MV-4-11 (cell line): ENCODE measurements around the gene DCHS1.

ENCODE experiments used
- DNase-seq: peaks from one replicate; lab custom pipeline; 2025; lab: John Stamatoyannopoulos, UW

DCHS1 gene

DNA sequence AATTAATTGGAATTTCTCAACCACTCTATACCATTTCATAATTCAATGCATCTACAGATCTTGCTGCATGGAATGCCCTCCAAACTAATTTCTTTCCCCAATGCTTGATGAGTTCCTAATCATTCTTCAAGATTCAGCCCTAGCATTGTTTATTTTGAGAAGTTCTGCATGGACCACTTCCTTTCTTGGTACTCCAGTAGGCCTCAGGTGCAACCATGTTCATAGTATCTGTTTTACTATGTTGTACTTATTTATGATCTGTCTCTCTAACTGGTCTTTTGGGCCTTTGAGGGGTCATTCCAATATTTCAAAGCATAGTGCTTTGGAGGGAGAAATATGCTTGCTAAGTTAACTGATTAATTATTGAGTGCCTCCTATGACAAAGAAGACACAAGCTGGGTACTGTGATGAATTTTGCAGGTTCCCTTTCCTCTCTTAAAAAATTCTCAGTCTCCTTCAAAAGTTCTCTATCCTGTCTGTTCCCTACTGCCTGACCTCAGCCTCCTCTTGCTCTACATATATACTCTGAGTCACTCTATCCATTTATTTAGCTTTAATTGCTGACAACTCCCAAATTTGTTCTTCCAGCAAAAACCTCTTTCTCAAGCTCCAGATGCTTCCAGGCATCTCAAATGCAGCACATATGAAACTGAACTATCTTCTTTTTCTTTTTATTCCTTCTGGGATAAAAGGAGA, 18.1 kb upstream of the DCHS1 start:
- no peak for DNase-seq

DNA sequence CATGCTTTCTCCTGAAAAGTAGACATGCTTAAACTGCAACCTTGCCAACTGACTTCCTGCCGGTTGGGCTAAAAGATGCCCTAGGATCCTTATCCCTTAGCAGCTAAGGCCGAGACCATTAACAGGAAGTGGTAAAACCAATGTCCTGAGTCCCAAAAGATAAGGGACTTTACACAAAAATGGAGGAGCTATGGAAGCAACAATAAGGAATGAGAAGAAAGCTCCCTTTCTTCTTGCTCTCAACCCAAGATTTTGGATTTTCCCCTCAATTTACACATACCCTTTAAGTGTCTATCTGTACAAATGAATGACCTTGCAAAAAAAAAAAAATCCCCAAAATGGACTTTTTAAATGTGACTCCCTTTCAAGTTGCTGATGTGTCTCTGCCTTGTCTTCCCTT, 16.4 kb upstream of the DCHS1 start:
- no peak for DNase-seq

DNA sequence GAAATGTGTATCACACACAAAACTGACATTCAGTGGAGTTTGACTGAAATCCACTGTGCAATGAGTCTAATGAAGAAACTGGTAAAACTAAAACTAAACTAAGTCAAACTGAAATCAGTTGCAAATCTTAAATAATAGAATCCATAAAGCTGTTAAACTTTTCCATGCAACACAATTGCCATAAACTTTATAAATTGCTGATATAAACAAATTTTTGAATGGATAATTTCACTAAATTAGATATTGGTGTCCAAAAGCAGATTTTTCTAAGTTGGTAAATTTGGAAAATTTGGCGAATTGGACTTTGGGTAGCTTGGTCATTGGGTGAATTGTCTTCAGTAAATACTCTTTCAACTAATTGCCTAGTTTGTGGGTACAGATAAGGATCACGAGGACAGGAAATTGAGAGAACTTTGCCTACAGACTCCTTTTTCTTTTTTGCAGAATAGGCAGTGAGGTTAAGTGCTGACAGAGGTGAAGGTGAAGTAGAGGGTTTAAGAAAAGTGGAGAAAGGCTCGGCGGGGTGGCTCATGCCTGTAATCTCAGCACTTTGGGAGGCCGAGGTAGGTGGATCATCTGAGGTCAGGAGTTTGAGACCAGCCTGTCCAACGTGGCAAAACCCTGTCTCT, 14.7 kb upstream of the DCHS1 start:
- DNase-seq: no peak

DNA sequence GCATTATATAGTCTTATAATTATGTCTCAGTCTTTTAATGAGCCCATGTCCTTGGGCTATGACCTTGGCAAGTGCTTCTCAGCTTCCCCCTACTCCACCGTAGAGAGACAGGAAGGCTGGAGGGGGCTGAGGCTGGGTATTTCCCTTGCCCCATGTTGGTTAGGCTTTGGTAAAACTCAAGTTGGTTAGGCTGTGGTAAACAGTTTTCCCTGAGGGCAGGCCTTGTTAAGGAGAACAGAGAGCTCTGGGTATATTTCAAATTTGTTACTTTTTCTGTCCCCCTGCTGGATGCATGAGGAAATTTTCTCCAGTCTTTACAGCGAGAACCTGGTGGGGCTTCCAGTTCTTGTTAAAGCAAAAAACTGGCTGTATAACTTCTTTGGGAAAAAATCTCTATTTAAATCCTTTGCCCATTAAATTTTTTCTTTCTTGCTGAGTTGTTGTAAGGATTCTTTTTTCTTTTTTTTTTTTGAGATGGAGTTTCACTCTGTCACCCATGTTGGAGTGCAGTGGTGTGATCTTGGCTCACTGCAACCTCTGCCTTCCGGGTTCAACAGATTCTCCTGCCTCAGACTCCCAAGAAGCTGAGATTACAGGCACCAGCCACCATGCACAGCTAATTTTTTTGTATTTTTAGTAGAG, 12.2 kb upstream of the DCHS1 start:
- DNase-seq: peak; percentile 66

DNA sequence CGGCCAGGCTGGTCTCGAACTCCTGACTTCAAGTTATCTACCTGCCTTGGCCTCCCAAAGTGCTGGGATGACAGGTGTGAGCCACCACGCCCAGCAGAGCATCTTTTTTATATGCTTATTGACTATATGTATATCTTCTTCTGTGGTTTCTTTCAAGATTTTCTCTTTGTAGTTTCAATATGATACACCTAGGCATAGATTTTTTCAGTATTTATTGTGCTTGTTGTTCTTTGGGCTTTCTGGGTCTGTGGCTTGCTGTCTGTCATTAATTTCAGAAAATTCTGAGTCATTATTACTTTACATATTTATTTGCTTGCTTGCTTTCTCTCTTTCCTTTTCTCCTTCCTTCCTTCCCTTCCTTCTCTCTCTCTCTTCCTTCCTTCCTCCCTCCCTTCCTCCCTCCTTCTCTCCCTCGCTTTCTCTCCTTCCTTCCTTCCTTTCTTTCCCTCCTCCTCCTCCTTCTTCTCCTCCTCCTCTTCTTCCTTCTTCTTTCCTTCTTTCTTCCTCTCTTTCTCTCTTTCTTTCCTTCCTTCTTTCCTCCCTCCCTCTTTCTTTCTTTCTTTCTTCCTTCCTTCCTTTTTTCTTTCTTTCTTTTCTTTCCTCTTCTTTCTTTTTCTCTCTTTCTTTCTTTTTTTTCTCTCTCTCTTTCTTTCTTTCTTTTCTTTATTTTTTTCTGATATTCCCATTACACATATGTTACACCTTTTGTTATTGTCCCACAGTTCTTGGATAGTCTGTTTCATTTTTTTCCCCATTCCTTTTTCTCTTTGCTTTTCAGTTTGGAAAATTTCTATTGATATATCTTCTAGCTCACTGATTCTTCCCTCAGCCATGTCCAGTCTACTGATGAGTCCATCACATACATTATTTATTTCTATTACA, 10.9 kb upstream of the DCHS1 start:
- DNase-seq: no peak

DNA sequence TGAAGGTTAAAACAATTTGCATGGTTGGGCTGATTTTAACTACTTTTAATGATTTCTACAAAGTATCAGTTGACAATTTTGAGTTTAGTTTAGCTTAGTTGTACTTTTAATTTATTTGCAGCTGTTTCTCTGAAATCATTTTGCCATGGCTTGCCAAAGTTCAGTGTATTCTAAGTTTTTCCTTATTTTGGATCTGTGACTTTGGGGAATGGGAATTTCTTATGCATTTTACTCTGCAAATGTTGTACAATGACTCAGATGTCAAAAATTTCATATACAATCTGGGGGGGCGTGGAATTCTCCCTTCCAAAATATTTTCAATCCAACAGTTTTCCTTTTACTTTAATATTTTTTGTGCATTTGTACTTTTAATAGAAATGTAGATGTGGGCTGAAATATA, 8.9 kb upstream of the DCHS1 start:
- DNase-seq: no peak

DNA sequence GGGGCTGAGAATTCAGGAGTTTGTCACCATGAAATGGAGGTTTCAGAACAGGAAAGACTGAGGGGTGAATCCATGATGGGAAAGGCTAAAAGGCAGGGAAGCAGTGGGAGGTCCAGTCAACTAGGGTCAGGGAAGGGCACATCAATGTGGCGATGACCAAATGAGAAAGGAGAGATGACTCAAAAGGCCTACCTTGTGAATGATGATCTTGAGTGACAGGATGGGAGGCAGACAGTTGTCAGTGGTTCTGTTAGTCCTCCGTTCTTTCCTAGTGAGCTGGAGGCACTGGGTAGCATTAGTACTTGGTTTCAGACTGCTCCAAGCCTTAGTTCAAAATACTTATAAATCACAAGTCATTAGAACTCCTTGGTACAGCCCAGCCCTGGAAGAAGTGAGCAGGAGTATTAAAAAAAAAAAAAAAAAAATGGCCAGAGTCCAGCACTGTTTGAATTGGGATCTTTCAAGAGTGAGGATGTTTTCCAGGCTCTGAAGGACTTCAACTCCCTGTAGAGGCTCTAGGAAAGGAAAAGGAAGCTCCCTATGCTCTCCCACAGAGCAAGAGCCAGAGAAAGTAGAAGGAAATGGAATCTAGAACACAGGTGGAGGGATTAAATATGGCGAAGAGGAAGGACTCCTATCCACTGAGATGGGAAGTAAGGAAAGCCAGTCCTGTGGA, 8.3 kb upstream of the DCHS1 start:
- no peak for DNase-seq

DNA sequence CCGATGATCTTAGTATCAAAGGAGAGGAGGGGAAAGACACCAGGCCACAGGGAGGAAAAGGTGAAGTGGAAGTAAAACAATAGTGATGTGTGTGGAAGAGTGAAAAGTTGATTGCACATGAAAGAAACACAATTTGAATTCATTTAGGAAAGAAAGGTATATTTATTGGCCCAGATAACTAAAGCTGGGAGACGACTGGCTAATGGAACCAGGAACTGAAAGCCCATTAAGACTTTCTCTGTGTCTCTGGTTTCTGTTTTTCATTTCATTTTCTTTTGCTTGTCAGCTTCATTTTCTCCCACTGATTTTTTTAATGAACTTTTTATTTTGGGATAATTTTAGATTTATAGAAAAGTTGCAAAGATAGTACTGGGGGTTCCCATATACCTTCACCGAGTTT, 5.1 kb upstream of the DCHS1 start:
- DNase-seq: no peak

DNA sequence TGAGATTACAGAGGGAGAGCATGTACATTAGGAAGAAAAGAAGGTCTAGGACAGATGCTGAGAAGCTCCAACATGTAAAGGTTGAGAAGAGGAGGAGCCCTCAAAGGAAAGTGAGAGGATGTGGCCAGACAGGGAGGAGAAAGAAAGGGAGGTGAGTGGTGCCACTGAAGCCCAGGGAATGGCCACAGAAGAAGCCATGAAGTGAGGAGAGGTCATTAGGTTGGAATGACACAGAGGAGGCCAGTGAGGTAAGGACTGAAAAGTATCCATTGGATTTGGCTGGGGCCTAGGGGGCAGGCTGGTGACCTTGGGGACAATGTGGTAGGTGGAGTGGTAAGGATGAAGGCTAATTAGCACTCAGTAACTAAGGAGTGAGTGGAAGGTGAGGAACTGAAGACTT, 3.0 kb upstream of the DCHS1 start:
- DNase-seq: no peak

DNA sequence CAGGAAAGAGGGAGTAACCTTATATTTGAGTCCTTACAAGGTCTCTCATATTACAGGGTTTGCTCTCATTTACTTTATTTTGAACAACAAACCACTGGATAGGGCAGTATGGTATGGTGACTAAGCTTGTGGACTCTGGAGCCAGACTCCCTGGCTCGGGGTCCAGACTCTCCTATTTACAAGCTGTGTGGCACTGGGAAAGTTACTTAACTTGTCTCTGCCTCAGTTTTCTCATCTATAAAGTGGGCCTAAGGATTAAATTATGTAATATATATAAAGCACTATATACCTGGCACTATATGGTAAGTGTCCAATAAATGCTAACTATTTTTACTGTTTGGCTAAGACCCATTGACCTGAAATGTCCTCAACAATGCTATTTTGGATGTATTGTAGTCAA, 1.7 kb upstream of the DCHS1 start:
- DNase-seq: no peak

DNA sequence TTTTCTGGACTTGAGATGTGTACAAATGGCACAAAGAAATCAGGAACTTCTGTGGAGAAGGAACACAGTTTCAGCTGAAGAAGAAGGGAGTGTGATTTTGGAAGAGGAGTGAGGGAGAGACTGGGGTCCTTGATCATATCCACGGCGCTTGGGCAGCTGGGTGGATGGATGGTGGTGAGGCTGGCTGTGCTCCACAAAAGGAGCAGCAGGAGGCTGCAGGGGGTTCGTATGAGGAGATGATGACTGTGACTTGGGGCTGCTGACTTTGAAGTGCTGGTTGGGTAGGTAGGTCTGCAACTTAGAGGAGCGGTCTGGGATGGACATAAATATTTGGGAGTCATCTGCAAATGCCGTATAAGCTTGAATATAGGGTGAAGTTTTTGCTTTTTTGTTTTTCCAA, 1.3 kb upstream of the DCHS1 start:
- no peak for DNase-seq

DNA sequence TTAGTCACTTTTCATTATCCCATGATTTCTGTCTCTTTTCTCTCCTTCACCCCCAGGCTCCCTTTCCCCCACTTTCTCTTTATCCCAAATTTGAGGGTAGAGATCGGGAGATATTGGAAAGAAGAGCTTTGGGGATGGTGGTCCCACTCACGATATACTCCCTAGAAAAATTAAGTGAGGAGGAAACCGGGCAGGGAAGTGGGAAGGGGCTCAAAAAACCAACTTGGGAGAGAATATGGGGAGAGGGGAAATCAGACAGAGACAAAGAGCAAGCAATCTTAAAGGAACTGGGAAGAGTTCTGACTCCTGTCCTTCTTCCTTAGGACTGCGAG, 941 bp upstream of the DCHS1 start:
- DNase-seq: no peak

DNA sequence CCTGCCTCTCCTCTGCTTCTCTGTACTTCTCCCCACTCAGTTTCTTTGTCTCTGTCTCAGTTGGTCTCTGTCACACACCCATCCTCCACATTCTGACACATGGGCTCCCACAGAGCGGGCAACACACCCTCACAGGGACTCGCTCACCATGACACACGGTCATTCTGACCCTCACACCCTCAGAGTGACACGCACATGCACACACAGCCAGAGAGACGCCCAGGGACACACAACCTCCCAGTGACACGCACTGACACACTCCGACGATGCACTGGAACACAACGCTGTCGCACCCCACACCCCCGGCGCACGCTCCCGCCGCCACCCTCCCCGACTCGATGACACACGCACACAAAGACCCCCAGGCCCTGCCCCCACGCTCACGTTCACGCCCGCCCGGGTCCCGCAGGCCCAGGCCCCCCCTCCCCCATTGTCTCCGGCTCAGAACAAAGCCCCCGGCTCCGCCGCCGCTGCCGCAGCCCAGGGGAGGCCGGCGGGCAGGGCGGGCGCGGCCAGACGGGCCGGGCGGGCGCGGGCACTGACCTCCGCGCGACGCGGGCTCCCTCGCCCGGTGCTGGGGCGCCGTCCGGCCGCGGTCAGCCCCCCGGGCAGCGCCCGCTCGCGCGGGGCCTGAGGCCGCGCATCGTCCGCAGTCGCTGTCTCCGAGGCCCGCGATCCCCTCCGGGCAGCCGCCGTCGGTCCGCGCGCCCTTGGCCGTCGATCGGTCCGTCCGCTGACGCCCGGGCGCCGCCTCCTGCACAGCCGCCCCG, 404 bp downstream of the DCHS1 start:
- DNase-seq: no peak

DNA sequence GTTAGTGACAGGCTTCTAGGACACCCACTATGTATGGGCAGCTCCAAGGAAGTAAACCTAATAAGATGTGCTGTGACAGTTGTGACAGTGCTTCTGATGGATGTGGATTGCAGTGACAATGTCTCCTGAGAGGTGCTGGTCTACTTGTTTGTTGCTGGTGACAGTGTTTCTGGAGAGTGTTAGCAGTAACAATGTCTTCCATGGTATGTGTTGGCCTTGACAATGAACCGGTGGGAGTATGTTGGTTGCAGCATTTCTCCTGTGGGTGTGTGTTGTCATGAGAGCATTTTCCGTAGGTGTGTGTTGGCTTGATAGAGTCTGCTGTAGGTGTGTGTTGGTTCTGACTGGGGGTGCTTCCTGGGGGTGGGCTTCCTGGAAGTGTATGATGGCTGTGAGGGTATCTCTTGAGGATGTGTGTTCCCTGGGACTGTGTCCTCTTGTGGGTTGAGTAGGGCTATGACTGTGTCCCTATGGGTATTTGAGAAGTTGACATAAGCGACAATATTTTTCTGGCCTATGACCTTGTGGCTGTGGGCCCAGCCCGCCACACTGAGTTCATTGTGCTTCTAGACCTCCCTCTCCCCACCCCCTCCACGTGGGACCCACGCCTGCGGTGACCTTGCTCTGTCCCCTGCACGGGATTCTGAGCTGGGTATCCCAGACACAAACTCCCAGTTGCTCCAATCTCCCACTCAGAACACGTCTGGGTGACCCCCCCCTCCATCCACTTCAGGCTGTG, 1.2 kb downstream of the DCHS1 start:
- no peak for DNase-seq

DNA sequence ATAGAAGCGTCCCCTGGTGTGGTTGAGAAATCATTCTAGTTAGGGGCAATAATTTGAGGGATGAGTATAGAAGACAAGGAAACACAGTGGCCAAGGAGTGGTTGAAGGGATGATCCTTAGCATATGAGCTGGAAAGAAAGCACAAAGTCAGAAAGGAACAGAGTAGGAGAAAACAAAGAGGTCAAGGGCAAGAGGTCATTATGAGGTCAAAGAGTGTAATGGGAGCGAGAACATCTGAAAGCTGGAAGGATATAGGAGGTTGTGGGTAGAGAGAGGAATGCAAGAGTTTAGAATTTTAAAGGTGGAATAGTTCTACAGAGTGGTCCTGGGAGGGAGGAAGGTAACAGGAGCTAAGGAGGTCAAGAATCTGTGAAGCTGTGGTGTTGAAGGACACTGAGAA, 2.0 kb downstream of the DCHS1 start:
- no peak for DNase-seq

DNA sequence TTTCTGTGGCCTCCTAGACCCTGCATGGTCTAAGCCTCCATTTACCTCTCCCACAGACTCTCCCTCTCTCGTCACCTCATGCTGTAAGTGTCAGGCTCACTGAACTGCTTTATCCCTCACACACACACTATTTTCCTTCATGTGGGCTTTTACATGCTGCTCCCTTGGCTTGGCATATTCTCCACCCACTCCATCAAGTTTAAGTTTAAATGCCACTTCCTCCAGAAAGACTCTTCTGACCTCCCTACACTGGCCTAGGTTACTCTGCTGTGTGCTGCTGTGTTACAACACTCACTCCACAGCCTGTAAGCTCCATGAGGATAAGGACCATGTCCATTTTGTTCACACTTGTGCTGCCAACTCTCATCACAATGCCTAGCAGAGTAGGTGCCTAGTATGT, 2.5 kb downstream of the DCHS1 start:
- peak; percentile 61 for DNase-seq

DNA sequence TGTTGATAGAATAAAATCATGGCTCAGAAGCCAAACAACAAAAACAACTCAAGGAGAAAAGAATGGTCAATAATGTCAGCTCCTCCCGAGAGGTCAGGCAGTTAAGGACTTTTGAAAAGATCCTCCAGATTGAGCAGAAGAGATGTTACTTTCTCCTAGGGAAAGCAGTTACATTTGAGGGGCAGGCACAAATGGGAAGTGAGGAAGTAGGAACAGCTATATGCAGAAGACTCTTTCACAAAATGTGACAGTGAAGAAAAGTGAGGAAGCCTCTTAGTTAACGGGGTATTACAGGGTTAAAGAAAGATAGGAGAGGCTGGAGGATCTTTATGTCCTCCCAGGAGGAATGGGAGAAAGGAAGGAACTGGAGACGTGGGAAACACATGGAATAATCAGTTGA, 3.4 kb downstream of the DCHS1 start:
- DNase-seq: no peak

DNA sequence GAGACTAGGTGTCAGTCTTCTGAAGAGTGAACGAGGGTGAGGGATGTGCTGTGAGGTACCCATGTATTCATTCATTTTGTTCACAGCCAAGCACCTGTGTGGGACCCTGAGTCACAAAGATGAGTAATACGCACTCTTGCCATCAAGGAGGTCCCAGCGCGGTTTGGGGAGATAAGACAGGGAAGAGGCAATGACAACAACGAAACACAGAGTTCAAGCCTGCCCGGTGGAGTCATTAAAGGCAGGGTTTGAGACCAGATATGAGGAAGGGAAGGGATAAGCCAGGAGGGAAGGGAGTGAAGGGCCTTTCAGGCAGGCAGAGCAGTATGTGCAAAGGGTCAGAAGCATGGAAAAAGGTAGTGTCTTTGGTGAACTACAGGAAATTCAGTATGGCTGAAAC, 4.6 kb downstream of the DCHS1 start:
- no peak for DNase-seq

DNA sequence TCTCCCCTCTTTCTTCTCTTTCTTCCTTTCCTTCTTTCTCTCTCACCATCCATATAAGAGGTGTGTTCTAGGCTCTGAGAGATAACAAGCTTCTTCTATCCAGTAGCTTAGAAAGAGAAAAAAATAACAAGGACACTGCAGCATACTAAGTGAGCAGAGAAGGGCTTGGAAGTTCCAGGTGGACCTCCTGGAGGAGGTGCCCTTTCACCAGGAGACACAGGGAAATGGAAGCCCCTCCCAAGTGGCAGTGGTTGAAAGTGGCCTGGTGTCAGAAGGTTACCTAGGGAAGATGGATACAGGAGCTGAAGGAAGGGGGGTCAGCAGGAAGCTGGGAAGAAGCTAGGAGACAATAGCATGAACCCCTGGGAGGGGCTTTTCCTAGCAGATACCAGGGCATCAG, 5.5 kb downstream of the DCHS1 start:
- DNase-seq: no peak

DNA sequence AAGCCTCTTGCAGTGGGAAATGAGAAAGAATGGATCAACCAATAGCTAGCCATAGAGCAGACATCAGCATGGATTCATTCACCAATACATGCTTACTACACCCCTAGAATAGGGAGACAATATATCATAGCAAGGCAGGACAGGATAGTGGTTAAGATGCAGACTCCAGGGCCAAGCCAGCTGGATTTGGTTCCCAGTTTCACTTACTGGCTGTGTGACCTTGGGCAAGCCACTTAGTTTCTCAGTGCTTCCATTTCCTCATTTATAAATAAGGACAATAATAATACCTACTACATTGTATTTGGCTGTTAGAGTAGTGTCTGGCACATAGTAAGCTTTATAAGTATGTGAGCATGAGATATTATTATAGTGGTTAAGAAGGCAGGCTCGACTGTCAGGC, 7.1 kb downstream of the DCHS1 start:
- DNase-seq: peak; percentile 97

DNA sequence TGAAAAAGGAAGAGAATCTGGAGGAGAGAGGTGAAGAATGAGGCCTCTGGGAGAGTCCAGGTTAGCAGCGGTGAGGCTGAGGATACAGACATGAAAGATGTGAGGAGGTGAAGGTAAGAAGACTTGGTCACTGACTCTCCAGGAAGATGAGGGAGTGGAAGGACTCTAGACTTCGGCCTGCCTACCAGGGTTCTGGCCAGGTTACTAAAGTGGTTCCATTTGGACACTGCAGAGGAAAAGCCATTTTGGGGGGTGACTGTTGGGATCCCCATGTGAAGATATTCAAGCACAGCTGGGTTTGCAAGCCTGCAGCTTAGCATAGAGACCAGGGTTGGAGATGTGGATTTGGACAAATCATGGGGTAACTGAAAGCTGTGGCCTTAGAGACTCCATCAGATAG, 7.8 kb downstream of the DCHS1 start:
- no peak for DNase-seq
